ENCODE measurements around the gene XYLT1.

DNA sequence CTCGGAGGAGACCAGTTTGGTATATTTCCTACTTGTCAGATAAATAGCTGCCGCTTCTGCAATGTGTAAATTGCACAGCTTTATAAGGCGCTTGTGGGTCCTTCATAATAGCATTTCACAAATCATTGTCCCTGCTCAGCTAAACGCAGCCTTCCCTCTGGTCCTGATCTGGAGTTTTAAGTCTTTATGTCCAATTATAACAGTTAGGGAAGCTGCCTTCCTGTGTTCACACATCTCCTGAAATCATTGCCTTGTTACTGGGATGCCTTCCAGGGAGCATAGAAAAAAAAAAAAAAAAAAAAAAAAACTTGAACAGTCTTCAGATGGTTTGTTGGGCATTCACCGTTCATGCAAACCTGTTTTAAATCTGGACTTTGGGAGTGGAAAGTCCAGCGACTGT, 342.0 kb downstream of the XYLT1 start:
- TF ChIP-seq, protein P1, sequence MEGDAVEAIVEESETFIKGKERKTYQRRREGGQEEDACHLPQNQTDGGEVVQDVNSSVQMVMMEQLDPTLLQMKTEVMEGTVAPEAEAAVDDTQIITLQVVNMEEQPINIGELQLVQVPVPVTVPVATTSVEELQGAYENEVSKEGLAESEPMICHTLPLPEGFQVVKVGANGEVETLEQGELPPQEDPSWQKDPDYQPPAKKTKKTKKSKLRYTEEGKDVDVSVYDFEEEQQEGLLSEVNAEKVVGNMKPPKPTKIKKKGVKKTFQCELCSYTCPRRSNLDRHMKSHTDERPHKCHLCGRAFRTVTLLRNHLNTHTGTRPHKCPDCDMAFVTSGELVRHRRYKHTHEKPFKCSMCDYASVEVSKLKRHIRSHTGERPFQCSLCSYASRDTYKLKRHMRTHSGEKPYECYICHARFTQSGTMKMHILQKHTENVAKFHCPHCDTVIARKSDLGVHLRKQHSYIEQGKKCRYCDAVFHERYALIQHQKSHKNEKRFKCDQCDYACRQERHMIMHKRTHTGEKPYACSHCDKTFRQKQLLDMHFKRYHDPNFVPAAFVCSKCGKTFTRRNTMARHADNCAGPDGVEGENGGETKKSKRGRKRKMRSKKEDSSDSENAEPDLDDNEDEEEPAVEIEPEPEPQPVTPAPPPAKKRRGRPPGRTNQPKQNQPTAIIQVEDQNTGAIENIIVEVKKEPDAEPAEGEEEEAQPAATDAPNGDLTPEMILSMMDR (conservative IDR thresholded peaks at IDR 0.05; ENCODE audit: low read depth, low read length): no peak
- TF ChIP-seq EZH2phosphoT487 (IDR thresholded peaks at IDR 0.05; ENCODE audit: borderline replicate concordance, low read length): no peak
- TF ChIP-seq EZH2 (IDR thresholded peaks at IDR 0.05; ENCODE audit: low read length, unreplicated experiment): no peak
